Measurements from ENCODE around the gene NOD1.

Gene NOD1

DNA sequence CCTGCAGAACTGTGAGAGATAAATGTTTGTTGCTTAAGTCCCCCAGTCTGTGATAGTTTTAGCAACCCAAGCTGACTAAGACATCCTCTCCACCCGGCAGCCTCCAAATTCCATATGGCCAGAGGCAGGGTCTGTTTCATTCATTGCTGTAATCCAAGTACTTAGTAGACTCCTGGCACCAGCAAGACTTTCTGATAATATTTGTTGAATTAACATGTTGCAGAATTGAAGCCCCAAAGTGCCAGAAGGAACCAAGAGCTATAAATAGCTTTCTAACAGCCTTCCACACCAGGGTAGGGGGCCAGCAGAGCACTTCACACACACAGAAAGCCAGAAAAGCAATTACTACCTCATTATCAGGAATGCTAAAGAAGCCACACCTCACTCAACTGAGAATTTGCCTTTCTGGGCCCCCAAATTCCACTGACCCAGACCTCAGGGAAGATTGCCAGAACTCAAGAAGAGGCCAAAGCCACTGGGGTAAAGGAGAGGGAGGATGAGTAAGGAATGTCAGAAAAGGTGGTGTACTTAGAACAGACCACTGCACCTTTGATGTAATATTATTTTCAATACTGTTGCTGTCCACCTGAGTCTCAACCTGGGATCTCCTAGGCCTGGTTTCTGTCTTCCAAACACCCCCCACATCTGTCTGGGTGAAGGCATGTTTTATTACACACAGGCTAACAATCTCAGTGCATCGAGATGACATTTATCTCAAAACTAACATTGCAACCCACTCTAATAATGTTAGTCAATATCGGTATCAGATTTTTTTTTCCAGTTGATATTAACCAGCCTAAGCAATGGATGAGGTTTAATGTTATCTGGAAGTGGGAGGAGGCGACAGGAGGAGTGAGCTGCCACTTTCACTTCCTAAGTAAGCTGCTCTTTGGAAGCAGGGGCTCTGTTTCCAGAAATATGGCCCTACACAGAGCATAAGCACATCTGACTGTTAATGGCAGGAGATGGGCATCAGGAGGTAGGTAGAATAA lies 5.5 kb downstream of the NOD1 start:
- H3K27ac ChIP-seq = no peak overlapping the region
- TF ChIP-seq CTCF (conservative IDR thresholded peaks at IDR 0.05) = no peak

- TF ChIP-seq CTCF (conservative IDR thresholded peaks at IDR 0.05) = no peak
- H3K27ac ChIP-seq = no peak overlapping the region
Measured at GRCh38 chr7:30472081-30472783, 6.4 kb downstream of the NOD1 start.

- TF ChIP-seq CTCF (conservative IDR thresholded peaks at IDR 0.05) = no peak
- H3K27ac ChIP-seq = no peak overlapping the region
Measured at GRCh38 chr7:30471205-30471604, 7.4 kb downstream of the NOD1 start.

- no peak for TF ChIP-seq CTCF (conservative IDR thresholded peaks at IDR 0.05)
Measured at GRCh38 chr7:30470771-30471170, 7.8 kb downstream of the NOD1 start.

GRCh38 chr7:30470163-30470770 lies 8.3 kb downstream of the NOD1 start:
- H3K27ac ChIP-seq = no peak overlapping the region
- no peak for TF ChIP-seq CTCF (conservative IDR thresholded peaks at IDR 0.05)

More at GRCh38 chr7:30470771-30471170, 7.8 kb downstream of the NOD1 start:
- H3K27ac ChIP-seq = no peak overlapping the region

- TF ChIP-seq CTCF (conservative IDR thresholded peaks at IDR 0.05) = no peak; the same call in 1 of the 2 replicates
- no peak overlapping the region for H3K27ac ChIP-seq
Measured at GRCh38 chr7:30469303-30469702, 9.3 kb downstream of the NOD1 start.

DNA sequence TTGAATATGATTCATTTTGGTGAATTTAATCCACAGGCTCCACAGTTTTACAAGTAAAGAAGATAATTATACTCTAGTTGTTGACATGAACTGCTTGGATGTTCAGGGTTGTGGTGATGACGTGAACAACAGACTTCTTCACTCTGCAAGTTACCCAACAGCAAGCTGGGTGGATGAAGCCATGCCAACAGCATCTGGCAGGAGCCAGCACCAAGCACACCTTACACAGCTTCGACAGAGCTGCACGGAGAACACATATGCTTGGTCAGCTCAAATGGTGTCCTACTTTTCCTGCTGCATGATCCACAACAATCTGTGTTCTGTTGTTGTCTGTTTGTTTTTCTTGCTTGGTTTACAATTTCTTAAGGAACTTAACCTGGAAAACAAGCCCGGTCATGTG lies 9.8 kb downstream of the NOD1 start:
- no peak for TF ChIP-seq CTCF (conservative IDR thresholded peaks at IDR 0.05)
- no peak overlapping the region for H3K27ac ChIP-seq

Data from VCaP (cell line).